ENCODE data around the gene NTM.

- TF ChIP-seq, protein P1, sequence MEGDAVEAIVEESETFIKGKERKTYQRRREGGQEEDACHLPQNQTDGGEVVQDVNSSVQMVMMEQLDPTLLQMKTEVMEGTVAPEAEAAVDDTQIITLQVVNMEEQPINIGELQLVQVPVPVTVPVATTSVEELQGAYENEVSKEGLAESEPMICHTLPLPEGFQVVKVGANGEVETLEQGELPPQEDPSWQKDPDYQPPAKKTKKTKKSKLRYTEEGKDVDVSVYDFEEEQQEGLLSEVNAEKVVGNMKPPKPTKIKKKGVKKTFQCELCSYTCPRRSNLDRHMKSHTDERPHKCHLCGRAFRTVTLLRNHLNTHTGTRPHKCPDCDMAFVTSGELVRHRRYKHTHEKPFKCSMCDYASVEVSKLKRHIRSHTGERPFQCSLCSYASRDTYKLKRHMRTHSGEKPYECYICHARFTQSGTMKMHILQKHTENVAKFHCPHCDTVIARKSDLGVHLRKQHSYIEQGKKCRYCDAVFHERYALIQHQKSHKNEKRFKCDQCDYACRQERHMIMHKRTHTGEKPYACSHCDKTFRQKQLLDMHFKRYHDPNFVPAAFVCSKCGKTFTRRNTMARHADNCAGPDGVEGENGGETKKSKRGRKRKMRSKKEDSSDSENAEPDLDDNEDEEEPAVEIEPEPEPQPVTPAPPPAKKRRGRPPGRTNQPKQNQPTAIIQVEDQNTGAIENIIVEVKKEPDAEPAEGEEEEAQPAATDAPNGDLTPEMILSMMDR (IDR thresholded peaks at IDR 0.05; ENCODE audit: low read depth, low read length), result no peak
- no peak for TF ChIP-seq EZH2phosphoT487 (IDR thresholded peaks at IDR 0.05; ENCODE audit: low read depth)
Observed at GRCh38 chr11:131616481-131617140, 246.2 kb downstream of the NTM start.

All from OCI-LY3 (cell line).